ENCODE results near the gene SLMAP. TPM values are rescaled to one million over a fixed set of nuclear protein-coding genes. Genes with fewer than 3 reads are reported as not detected.

The SLMAP gene
- total and polyA plus RNA-seq, 5 donors: 112 to 414 (median 244) TPM

- ATAC-seq (no peak), DNase-seq (no peak)
- intact Hi-C loops (cut with DNase I): no loop called here
- no peaks in the 10 kb centered on the region for H3K27me3 ChIP-seq (ENCODE audit: control insufficient read depth, insufficient read depth)
- no peaks in the 10 kb centered on the region for H3K9me3 ChIP-seq (ENCODE audit: control insufficient read depth, low read length)
- peak overlapping the region; percentile 94 for H3K27ac ChIP-seq (ENCODE audit: low read length)
- H3K4me3 ChIP-seq (ENCODE audit: low read length): no peak overlapping the region
- peaks cover 3% of the 10 kb centered on the region for H3K4me1 ChIP-seq (ENCODE audit: control insufficient read depth, insufficient read depth, low read length)
- WGBS: 77% methylated on average over 5 of the region's 5 CpGs
Observed at GRCh38 chr3:57952651-57953050, 196.5 kb downstream of the SLMAP start.

GRCh38 chr3:57953576-57953975, 197.5 kb downstream of the SLMAP start:
- no peak for ATAC-seq
- intact Hi-C loops (cut with DNase I): no loop called here
- 89% methylated on average over 7 of the region's 7 CpGs for WGBS
- no peaks in the 10 kb centered on the region for H3K9me3 ChIP-seq (ENCODE audit: control insufficient read depth, low read length)
- H3K27ac ChIP-seq (ENCODE audit: low read length): peak overlapping the region; percentile 94
- peak in 1 of 3 donors; percentile 49 for DNase-seq
- no peak overlapping the region for H3K4me3 ChIP-seq (ENCODE audit: low read length)
- no peaks in the 10 kb centered on the region for H3K27me3 ChIP-seq (ENCODE audit: control insufficient read depth, insufficient read depth)
- peaks cover 3% of the 10 kb centered on the region for H3K4me1 ChIP-seq (ENCODE audit: control insufficient read depth, insufficient read depth, low read length)

- Histone ChIP-seq H3K9me3 (ENCODE audit: control insufficient read depth, low read length) (no peaks in the 10 kb centered on the region), H3K4me3 (ENCODE audit: low read length) (no peak overlapping the region), H3K27ac (ENCODE audit: low read length) (no peak overlapping the region), H3K4me1 (ENCODE audit: control insufficient read depth, insufficient read depth, low read length) (peaks cover 3% of the 10 kb centered on the region), H3K27me3 (ENCODE audit: control insufficient read depth, insufficient read depth) (no peaks in the 10 kb centered on the region)
- intact Hi-C loops (cut with DNase I): no loop called here
- DNase-seq: peak in 1 of 3 donors; percentile 6
- WGBS: 71% methylated on average over 3 of the region's 3 CpGs
- ATAC-seq: no peak
Observed at GRCh38 chr3:57956119-57956832, 200.2 kb downstream of the SLMAP start.

- intact Hi-C loops (cut with DNase I): no loop called here
- DNase-seq (no peak), ATAC-seq (no peak)
- Histone ChIP-seq H3K27ac (ENCODE audit: low read length) (peak overlapping the region; percentile 8), H3K9me3 (ENCODE audit: control insufficient read depth, low read length) (no peaks in the 10 kb centered on the region), H3K27me3 (ENCODE audit: control insufficient read depth, insufficient read depth) (no peaks in the 10 kb centered on the region), H3K4me1 (ENCODE audit: control insufficient read depth, insufficient read depth, low read length) (peaks cover under 1% of the 10 kb centered on the region), H3K4me3 (ENCODE audit: low read length) (no peak overlapping the region)
- WGBS: 85% methylated on average over 2 of the region's 2 CpGs
Observed at GRCh38 chr3:57956833-57957174, 200.7 kb downstream of the SLMAP start.

GRCh38 chr3:57957824-57958223, 201.7 kb downstream of the SLMAP start:
- Histone ChIP-seq H3K9me3 (ENCODE audit: control insufficient read depth, low read length) (no peaks in the 10 kb centered on the region), H3K27me3 (ENCODE audit: control insufficient read depth, insufficient read depth) (no peaks in the 10 kb centered on the region), H3K4me3 (ENCODE audit: low read length) (no peak overlapping the region), H3K27ac (ENCODE audit: low read length) (no peak overlapping the region), H3K4me1 (ENCODE audit: control insufficient read depth, insufficient read depth, low read length) (no peaks in the 10 kb centered on the region)
- DNase-seq (no peak), ATAC-seq (no peak)
- intact Hi-C loops (cut with DNase I): no loop called here
- WGBS: 84% methylated on average over 1 of the region's 1 CpG

GRCh38 chr3:57958642-57959422, 202.7 kb downstream of the SLMAP start:
- ATAC-seq (peak; percentile 61 to 94), DNase-seq (peak; percentile 68 to 77 (median 71))
- H3K4me1 ChIP-seq (ENCODE audit: control insufficient read depth, insufficient read depth, low read length): no peaks in the 10 kb centered on the region
- peak overlapping the region; percentile 38 for H3K27ac ChIP-seq (ENCODE audit: low read length)
- intact Hi-C loops (cut with DNase I): no loop called here
- no peak overlapping the region for H3K4me3 ChIP-seq (ENCODE audit: low read length)
- no peaks in the 10 kb centered on the region for H3K9me3 ChIP-seq (ENCODE audit: control insufficient read depth, low read length)
- H3K27me3 ChIP-seq (ENCODE audit: control insufficient read depth, insufficient read depth): no peaks in the 10 kb centered on the region
- WGBS: 66% methylated on average over 13 of the region's 13 CpGs

GRCh38 chr3:57959423-57960173, 203.5 kb downstream of the SLMAP start:
- ATAC-seq: peak; percentile 22 to 77
- H3K27ac ChIP-seq (ENCODE audit: low read length): peak overlapping the region; percentile 38
- H3K27me3 ChIP-seq (ENCODE audit: control insufficient read depth, insufficient read depth): no peaks in the 10 kb centered on the region
- no peaks in the 10 kb centered on the region for H3K4me1 ChIP-seq (ENCODE audit: control insufficient read depth, insufficient read depth, low read length)
- 36% methylated on average over 19 of the region's 19 CpGs for WGBS
- no peaks in the 10 kb centered on the region for H3K9me3 ChIP-seq (ENCODE audit: control insufficient read depth, low read length)
- DNase-seq: peak in 2 of 3 donors; percentile 53 to 68
- intact Hi-C loops (cut with DNase I): no loop called here
- H3K4me3 ChIP-seq (ENCODE audit: low read length): no peak overlapping the region

- peak overlapping the region; percentile 38 for H3K27ac ChIP-seq (ENCODE audit: low read length)
- H3K4me1 ChIP-seq (ENCODE audit: control insufficient read depth, insufficient read depth, low read length): no peaks in the 10 kb centered on the region
- intact Hi-C loops (cut with DNase I): no loop called here
- ATAC-seq (no peak), DNase-seq (peak in 1 of 3 donors; percentile 25)
- no peak overlapping the region for H3K4me3 ChIP-seq (ENCODE audit: low read length)
- WGBS: 63% methylated on average over 4 of the region's 4 CpGs
- H3K27me3 ChIP-seq (ENCODE audit: control insufficient read depth, insufficient read depth): no peaks in the 10 kb centered on the region
- no peaks in the 10 kb centered on the region for H3K9me3 ChIP-seq (ENCODE audit: control insufficient read depth, low read length)
Observed at GRCh38 chr3:57960174-57960505, 204.0 kb downstream of the SLMAP start.

- intact Hi-C loops (cut with DNase I): no loop called here
- Histone ChIP-seq H3K27me3 (ENCODE audit: control insufficient read depth, insufficient read depth) (no peaks in the 10 kb centered on the region), H3K9me3 (ENCODE audit: control insufficient read depth, low read length) (no peaks in the 10 kb centered on the region), H3K4me1 (ENCODE audit: control insufficient read depth, insufficient read depth, low read length) (no peaks in the 10 kb centered on the region), H3K4me3 (ENCODE audit: low read length) (no peak overlapping the region), H3K27ac (ENCODE audit: low read length) (no peak overlapping the region)
- ATAC-seq (no peak), DNase-seq (peak in 1 of 3 donors; percentile 46)
- WGBS: 82% methylated on average over 21 of the region's 21 CpGs
Observed at GRCh38 chr3:57961177-57961827, 205.2 kb downstream of the SLMAP start.

GRCh38 chr3:57961828-57962447, 205.8 kb downstream of the SLMAP start:
- Histone ChIP-seq H3K9me3 (ENCODE audit: control insufficient read depth, low read length) (no peaks in the 10 kb centered on the region), H3K4me1 (ENCODE audit: control insufficient read depth, insufficient read depth, low read length) (no peaks in the 10 kb centered on the region), H3K27ac (ENCODE audit: low read length) (no peak overlapping the region), H3K27me3 (ENCODE audit: control insufficient read depth, insufficient read depth) (no peaks in the 10 kb centered on the region), H3K4me3 (ENCODE audit: low read length) (no peak overlapping the region)
- WGBS: 82% methylated on average over 5 of the region's 5 CpGs
- DNase-seq (peak in 1 of 3 donors; percentile 2), ATAC-seq (no peak)
- intact Hi-C loops (cut with DNase I): no loop called here
